ENCODE results near the gene PYDC1. TPM values are rescaled to one million over a fixed set of nuclear protein-coding genes. Genes with fewer than 3 reads are reported as not detected.

The PYDC1 gene
- not detected for total RNA-seq

DNA sequence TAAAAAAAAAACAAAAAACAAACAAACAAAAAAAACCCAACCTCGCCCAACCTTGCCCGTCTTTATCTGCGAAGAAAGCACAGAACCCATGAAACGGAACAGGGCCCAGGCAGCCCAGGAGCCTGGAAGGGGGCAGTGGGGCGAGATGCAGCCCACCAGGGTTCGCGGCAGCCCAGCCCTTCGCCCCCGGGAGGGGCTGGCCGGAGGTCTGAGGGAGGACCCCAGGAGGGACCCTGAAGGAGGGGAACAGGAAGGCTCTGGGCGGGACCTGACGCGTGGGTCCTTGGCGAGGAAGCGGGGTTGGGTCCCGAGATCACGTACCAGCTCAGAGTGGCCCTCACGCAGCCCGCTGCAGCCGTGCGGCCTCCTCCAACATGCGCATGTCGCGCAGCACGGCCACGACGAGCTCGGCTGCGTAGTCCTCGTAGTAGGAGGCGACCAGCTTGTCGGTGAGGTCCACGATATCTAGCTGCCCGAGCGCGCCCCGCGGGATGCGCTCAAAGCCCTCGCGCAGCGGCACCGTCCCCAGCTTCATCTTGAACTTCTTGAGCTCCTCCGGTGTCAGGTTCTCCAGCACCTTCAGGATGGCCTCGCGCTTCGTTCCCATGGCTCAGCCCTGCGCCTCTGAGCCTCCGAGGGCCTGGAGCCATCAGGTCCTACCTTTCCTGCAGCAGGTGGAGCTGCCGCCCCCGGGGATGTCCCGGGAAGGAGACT is at the start of gene PYDC1:
Gene PYDC1 (minus strand): TSS at position 714 of the 714 bp plus-strand sequence. CDS start 107 bp downstream, at position 607.
- TF ChIP-seq, protein P1, sequence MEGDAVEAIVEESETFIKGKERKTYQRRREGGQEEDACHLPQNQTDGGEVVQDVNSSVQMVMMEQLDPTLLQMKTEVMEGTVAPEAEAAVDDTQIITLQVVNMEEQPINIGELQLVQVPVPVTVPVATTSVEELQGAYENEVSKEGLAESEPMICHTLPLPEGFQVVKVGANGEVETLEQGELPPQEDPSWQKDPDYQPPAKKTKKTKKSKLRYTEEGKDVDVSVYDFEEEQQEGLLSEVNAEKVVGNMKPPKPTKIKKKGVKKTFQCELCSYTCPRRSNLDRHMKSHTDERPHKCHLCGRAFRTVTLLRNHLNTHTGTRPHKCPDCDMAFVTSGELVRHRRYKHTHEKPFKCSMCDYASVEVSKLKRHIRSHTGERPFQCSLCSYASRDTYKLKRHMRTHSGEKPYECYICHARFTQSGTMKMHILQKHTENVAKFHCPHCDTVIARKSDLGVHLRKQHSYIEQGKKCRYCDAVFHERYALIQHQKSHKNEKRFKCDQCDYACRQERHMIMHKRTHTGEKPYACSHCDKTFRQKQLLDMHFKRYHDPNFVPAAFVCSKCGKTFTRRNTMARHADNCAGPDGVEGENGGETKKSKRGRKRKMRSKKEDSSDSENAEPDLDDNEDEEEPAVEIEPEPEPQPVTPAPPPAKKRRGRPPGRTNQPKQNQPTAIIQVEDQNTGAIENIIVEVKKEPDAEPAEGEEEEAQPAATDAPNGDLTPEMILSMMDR (IDR thresholded peaks at IDR 0.05), result no peak
- TF ChIP-seq POLR2A (IDR thresholded peaks at IDR 0.05), result no peak
- no peak for TF ChIP-seq EP300 (IDR thresholded peaks at IDR 0.05; ENCODE audit: low read depth)
- no peak for TF ChIP-seq POLR2AphosphoS5 (IDR thresholded peaks at IDR 0.05)
- H3K27ac ChIP-seq, result no peak within 1 kb of the TSS
- H3K4me1 ChIP-seq, result peaks cover 15 to 29% (median 26%) of the 10 kb centered on the region in 4 donors
- peaks cover 76% of the 10 kb centered on the region for H3K27me3 ChIP-seq
- no peaks in the 10 kb centered on the region for H3K36me3 ChIP-seq
- WGBS, 2 donors (ENCODE audit: low coverage in 1 of 2), result 0 to 13% methylated on average over 4 to 45 of the region's 52 CpGs
- in situ Hi-C loops (cut with MboI; ENCODE audit: low pct_ligation_motif_present in 1 of 4, low pct_unique_long_range_greater_than_20kb in 1 of 4, low sequenced_read_pairs in 3 of 4) (no loop called here), intact Hi-C loops (cut with DNase I; ENCODE audit: low total_unique reads) (no loop called here)
- peak within 1 kb of the TSS in 2 of 4 donors; percentile 33 to 49 for H3K4me3 ChIP-seq
- DNase-seq, result no peak
- no peaks in the 10 kb centered on the region for H3K9me3 ChIP-seq

DNA sequence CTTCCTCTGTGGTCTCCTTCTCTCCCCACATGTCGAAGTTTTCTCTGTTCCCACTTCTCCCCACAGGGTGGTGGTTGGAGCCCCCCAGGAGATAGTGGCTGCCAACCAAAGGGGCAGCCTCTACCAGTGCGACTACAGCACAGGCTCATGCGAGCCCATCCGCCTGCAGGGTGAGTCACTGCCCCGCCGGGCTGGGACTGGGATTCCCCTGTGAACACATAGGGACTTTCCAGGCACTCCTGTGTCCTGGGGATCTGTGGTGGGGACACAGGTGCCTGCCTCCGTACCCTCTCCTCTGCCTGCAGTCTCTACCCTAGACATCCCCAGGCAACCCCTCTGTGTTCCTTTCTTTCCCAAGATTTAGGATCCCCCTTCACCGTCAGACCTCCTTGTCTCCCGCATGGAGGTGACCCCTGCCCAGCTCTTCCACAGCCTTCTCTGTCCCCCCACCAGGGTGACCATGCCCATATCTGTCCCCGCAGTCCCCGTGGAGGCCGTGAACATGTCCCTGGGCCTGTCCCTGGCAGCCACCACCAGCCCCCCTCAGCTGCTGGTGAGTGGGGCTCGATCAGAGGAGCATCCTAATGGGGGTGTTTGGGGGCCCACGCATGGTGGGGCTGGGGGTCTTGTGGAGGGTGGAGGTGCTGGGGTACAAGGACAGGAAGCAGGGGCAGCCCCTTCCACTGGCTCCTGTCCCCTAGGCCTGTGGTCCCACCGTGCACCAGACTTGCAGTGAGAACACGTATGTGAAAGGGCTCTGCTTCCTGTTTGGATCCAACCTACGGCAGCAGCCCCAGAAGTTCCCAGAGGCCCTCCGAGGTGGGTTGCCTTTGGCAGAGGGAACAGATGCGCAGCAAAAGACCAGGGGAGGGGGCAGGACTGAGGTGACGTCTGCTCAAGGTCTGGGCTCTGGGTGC is 48.7 kb upstream of the PYDC1 start:
- Histone ChIP-seq H3K36me3 (no peaks in the 10 kb centered on the region), H3K27me3 (no peaks in the 10 kb centered on the region), H3K9me3 (no peaks in the 10 kb centered on the region), H3K27ac (no peak overlapping the region), H3K4me3 (no peak overlapping the region), H3K4me1 (peaks cover 0 to 9% (median 0%) of the 10 kb centered on the region in 4 donors)
- in situ Hi-C loops (cut with MboI; ENCODE audit: low pct_ligation_motif_present in 1 of 4, low pct_unique_long_range_greater_than_20kb in 1 of 4, low sequenced_read_pairs in 3 of 4) (no loop called here), intact Hi-C loops (cut with DNase I; ENCODE audit: low total_unique reads) (no loop called here)
- WGBS, 2 donors (ENCODE audit: low coverage in 1 of 2), result 57 to 83% methylated on average over 2 to 20 of the region's 20 CpGs
- TF ChIP-seq, protein P1 (IDR thresholded peaks at IDR 0.05), result no peak
- TF ChIP-seq POLR2A (IDR thresholded peaks at IDR 0.05), result no peak
- no peak for TF ChIP-seq EP300 (IDR thresholded peaks at IDR 0.05; ENCODE audit: low read depth)
- no peak for TF ChIP-seq POLR2AphosphoS5 (IDR thresholded peaks at IDR 0.05)
- no peak for DNase-seq

GRCh38 chr16:31262084-31262483 is 45.1 kb upstream of the PYDC1 start:
- Histone ChIP-seq H3K27ac (no peak overlapping the region), H3K27me3 (no peaks in the 10 kb centered on the region), H3K36me3 (no peaks in the 10 kb centered on the region), H3K9me3 (no peaks in the 10 kb centered on the region), H3K4me1 (peaks cover 0 to 9% (median 0%) of the 10 kb centered on the region in 4 donors), H3K4me3 (no peak overlapping the region)
- TF ChIP-seq POLR2AphosphoS5 (IDR thresholded peaks at IDR 0.05), result no peak
- TF ChIP-seq, protein P1 (IDR thresholded peaks at IDR 0.05), result no peak
- no peak for TF ChIP-seq POLR2A (IDR thresholded peaks at IDR 0.05)
- no peak for TF ChIP-seq EP300 (IDR thresholded peaks at IDR 0.05; ENCODE audit: low read depth)
- intact Hi-C loops (cut with DNase I; ENCODE audit: low total_unique reads), result loop anchor here (1.0 kb wide), 1 partner anchor 12 kb away; no protein-coding TSS in a partner anchor
- DNase-seq, result no peak
- WGBS, 2 donors (ENCODE audit: low coverage in 1 of 2), result 77 to 79% methylated on average over 3 of the region's 3 CpGs
- in situ Hi-C loops (cut with MboI; ENCODE audit: low pct_ligation_motif_present in 1 of 4, low pct_unique_long_range_greater_than_20kb in 1 of 4, low sequenced_read_pairs in 3 of 4), result no loop called here
